Hepatocyte (in vitro differentiated cells): ENCODE data around the gene TMEM45A.

ENCODE experiments used
- EZH2 ChIP-seq: fragments of 200-600 bp; sonication (generic); IDR thresholded peaks from 2 replicates; pipeline ENCODE4 v1.6.1; 2016; ENCODE audit warnings: antibody characterized with exemption, mild to moderate bottlenecking, borderline replicate concordance
- TF ChIP-seq, protein P1 (sequence below): fragments of 200-600 bp; sonication (generic); IDR thresholded peaks from 2 replicates; pipeline ENCODE4 v1.5.1; 2016; ENCODE audit warnings: antibody characterized with exemption, mild to moderate bottlenecking; ENCODE audit not compliant: poor library complexity

DNA sequence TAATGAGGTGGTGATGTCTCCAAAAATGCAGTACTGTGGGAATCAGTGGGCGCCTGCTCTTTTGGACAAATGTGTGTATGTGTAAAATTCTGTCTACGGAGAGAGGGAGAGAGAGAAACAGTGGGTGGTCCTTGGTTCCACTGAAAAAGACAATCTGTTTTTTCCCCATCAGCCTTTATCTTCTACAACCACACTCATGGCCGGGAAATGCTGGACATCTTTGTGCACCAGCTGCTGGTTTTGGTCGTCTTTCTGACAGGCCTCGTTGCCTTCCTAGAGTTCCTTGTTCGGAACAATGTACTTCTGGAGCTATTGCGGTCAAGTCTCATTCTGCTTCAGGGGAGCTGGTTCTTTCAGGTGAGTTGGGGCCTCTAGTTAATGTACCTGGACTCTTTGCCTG is 65.8 kb downstream of the TMEM45A start:
- TF ChIP-seq, protein P1, sequence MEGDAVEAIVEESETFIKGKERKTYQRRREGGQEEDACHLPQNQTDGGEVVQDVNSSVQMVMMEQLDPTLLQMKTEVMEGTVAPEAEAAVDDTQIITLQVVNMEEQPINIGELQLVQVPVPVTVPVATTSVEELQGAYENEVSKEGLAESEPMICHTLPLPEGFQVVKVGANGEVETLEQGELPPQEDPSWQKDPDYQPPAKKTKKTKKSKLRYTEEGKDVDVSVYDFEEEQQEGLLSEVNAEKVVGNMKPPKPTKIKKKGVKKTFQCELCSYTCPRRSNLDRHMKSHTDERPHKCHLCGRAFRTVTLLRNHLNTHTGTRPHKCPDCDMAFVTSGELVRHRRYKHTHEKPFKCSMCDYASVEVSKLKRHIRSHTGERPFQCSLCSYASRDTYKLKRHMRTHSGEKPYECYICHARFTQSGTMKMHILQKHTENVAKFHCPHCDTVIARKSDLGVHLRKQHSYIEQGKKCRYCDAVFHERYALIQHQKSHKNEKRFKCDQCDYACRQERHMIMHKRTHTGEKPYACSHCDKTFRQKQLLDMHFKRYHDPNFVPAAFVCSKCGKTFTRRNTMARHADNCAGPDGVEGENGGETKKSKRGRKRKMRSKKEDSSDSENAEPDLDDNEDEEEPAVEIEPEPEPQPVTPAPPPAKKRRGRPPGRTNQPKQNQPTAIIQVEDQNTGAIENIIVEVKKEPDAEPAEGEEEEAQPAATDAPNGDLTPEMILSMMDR = no peak
- no peak for TF ChIP-seq EZH2
